ENCODE data around the gene TBCD.

- TF ChIP-seq EZH2phosphoT487 (IDR thresholded peaks at IDR 0.05; ENCODE audit: insufficient read depth, low read depth) = no peak
- TF ChIP-seq EZH2 (IDR thresholded peaks at IDR 0.05; ENCODE audit: insufficient read depth, poor library complexity, severe bottlenecking) = no peak
These were observed 90.2 kb downstream of the TBCD start for GRCh38 chr17:82841921-82842596.
